GM12875 (cell line): Measurements from ENCODE around the gene EPS8L2.

Experiments
- H3K4me3 ChIP-seq: one replicate; pipeline ENCODE4 v1.5.1; 2011; ENCODE audit warnings: low read depth, low read length, control low read depth
- CTCF ChIP-seq: IDR thresholded peaks from 2 replicates; pipeline ENCODE4 v1.5.1; 2011; ENCODE audit warnings: low read depth, mild to moderate bottlenecking, control low read depth, inconsistent platforms, low read length, moderate library complexity, borderline replicate concordance; ENCODE audit not compliant: insufficient read depth

Gene EPS8L2

GRCh38 chr11:742156-742546 lies 36.1 kb downstream of the EPS8L2 start:
- H3K4me3 ChIP-seq, result no peak overlapping the region

GRCh38 chr11:742571-743201 lies 36.7 kb downstream of the EPS8L2 start:
- no peak overlapping the region for H3K4me3 ChIP-seq
- no peak for TF ChIP-seq CTCF

More at GRCh38 chr11:742156-742546, 36.1 kb downstream of the EPS8L2 start:
- TF ChIP-seq CTCF, result no peak

- no peak overlapping the region for H3K4me3 ChIP-seq
- no peak for TF ChIP-seq CTCF
Measured at GRCh38 chr11:745428-745827, 39.4 kb downstream of the EPS8L2 start.

- H3K4me3 ChIP-seq, result peak overlapping the region; percentile 98
- no peak for TF ChIP-seq CTCF
Measured at GRCh38 chr11:746289-747157, 40.5 kb downstream of the EPS8L2 start.

- peak; percentile 25; the same call in 1 of the 2 replicates for TF ChIP-seq CTCF
- peak within 1 kb of the TSS; percentile 98 for H3K4me3 ChIP-seq
Measured at GRCh38 chr11:747158-748006, 41.4 kb downstream of the EPS8L2 start, which contains the start of gene TALDO1. TSS of gene TALDO1 (plus strand) at chr11:747464. CDS start at chr11:747482, 18 bp downstream.

GRCh38 chr11:748007-748359 lies 42.0 kb downstream of the EPS8L2 start:
- TF ChIP-seq CTCF, result no peak

More at GRCh38 chr11:748007-748359, 42.0 kb downstream of the EPS8L2 start:
- H3K4me3 ChIP-seq, result peak overlapping the region; percentile 98
